Heart right ventricle (tissue), 16 donors: ENCODE measurements around the gene DSP. TPM values are rescaled to one million over a fixed set of nuclear protein-coding genes. Genes with fewer than 3 reads are reported as not detected.

Experiments
- ATAC-seq, 8 donors: fragments of 200-7000 bp; cut with Tn5 transposase; one replicate each; pipeline ENCODE4 v1.9.1; 2020; ENCODE audit warnings: mild to moderate bottlenecking in 8 of 8, moderate library complexity in 8 of 8, moderate number of reproducible peaks in 1 of 8
- DNase-seq, 2 donors: peaks; one replicate each; pipeline ENCODE4 v3.0.0-alpha.2; 2020
- H3K27ac ChIP-seq, 10 donors: fragments of 200-600 bp; sonication (generic) in 2 of 10; one replicate each; pipeline versions ENCODE4 v1.5.0 to v1.8.0; 2020 to 2022; ENCODE audit warnings: mild to moderate bottlenecking in 3 of 10
- H3K27me3 ChIP-seq, 7 donors: fragments of 200-600 bp; one replicate each; pipeline ENCODE4 v1.8.0; 2021 to 2022; ENCODE audit warnings: mild to moderate bottlenecking in 2 of 7
- H3K36me3 ChIP-seq, 9 donors: fragments of 200-600 bp; sonication (generic) in 1 of 9; one replicate each; pipeline versions ENCODE4 v1.5.0 to v1.8.0; 2020 to 2022; ENCODE audit warnings: mild to moderate bottlenecking in 2 of 9
- H3K4me1 ChIP-seq, 9 donors: fragments of 200-600 bp; sonication (generic) in 1 of 9; one replicate each; pipeline versions ENCODE4 v1.5.0 to v1.8.0; 2020 to 2022; ENCODE audit warnings: mild to moderate bottlenecking in 4 of 9
- H3K4me3 ChIP-seq, 10 donors: fragments of 200-600 bp; sonication (generic) in 2 of 10; one replicate each; pipeline versions ENCODE4 v1.5.0 to v1.8.0; 2020 to 2022; ENCODE audit warnings: mild to moderate bottlenecking in 7 of 10, moderate library complexity in 2 of 10
- H3K9me3 ChIP-seq, 11 donors: fragments of 200-600 bp in 10 of 11; sonication (generic) in 2 of 11; one replicate each; pipeline versions ENCODE4 v1.5.0 to v1.8.0; 2013 to 2022; ENCODE audit warnings: mild to moderate bottlenecking in 2 of 11, control low read depth in 1 of 11, moderate library complexity in 1 of 11
- WGBS, 2 donors: extraction: QIAGEN DNeasy Blood & Tissue Kit; methylation state at CpG; one replicate each; pipeline ENCODE4 v1.1.7; 2013; ENCODE audit warnings: inconsistent platforms in 1 of 2; 5-methylcytosine and 5-hydroxymethylcytosine counted together
- intact Hi-C, 10 donors: fragments of 100-400 bp; cut with DNase I; formaldehyde crosslinking; loops; one replicate each; pipeline versions ENCODE4 v1.11.1 to v1.14.2; 2022
- polyA plus RNA-seq, 2 donors: library from polyadenylated mRNA; stranded (reverse); fragments of 200-250 nt; gene quantifications; one replicate each; pipeline ENCODE4 v1.2.3, GENCODE V29; 2013
- total RNA-seq, 10 donors: library from RNA; stranded (reverse); fragmentation: NEBNext Ultra II Directional in 3 of 10; extraction: Animal tissue kit (Norgen Biotek cat#: 25700) in 3 of 10; gene quantifications; one replicate each; pipeline versions ENCODE4 v1.2.1 to v1.2.4, GENCODE V29; 2021 to 2023
- TF ChIP-seq, protein P1 (sequence below), 9 donors: fragments of 200-600 bp; sonication (generic) in 2 of 9; IDR thresholded peaks; one replicate each; pipeline versions ENCODE4 v1.5.0 to v1.8.0; 2021 to 2022; ENCODE audit warnings: antibody characterized with exemption in 9 of 9, mild to moderate bottlenecking in 5 of 9, moderate library complexity in 1 of 9
- donor health status: Arrhythmogenic right ventricular cardiomyopathy.
- donor health status: ischemic (EF 13 %, LVEDD 7.1; RV severe dilation, severe dysfunction).
- donor health status: healthy with polysubstance abuse.
- donor health status: DM: no; HTN: yes; CAD: no.
- donor health status: DM: no; HTN: no; CAD: no.
- donor health status: ischemic (EF 25% LVEDD 6.9; RV normal size, moderate dysfunction).
- donor health status: ischemic (EF 25% LVEDD 5.7; RV mildly dilated, moderate dysfunction).
- donor health status: healthy.
- donor health status: DM: yes; HTN: yes; CAD: no.
- donor health status: Ischemic cardiomyopathy.
- donor health status: ischemic (EF 35%, LVEDD 5.7; RV mildly dilated, moderate dysfunction).
- donor health status: nonischemic (EF 11% LVEDD 7.7; RV severe dilation, severe dysfunction).
- donor health status: DM: yes; HTN: yes; CAD: no.
- donor health status: PGD.
- donor health status: ischemic (EF 29% LVEDD 5.4; RV normal size, mild dysfunction).
- donor health status: nonischemic (EF 23%, LVEDD 6.1; RV moderate dilation, normal function).

The DSP gene
- total and polyA plus RNA-seq, 12 donors, result 56.5 to 471 (median 355) TPM

DNA sequence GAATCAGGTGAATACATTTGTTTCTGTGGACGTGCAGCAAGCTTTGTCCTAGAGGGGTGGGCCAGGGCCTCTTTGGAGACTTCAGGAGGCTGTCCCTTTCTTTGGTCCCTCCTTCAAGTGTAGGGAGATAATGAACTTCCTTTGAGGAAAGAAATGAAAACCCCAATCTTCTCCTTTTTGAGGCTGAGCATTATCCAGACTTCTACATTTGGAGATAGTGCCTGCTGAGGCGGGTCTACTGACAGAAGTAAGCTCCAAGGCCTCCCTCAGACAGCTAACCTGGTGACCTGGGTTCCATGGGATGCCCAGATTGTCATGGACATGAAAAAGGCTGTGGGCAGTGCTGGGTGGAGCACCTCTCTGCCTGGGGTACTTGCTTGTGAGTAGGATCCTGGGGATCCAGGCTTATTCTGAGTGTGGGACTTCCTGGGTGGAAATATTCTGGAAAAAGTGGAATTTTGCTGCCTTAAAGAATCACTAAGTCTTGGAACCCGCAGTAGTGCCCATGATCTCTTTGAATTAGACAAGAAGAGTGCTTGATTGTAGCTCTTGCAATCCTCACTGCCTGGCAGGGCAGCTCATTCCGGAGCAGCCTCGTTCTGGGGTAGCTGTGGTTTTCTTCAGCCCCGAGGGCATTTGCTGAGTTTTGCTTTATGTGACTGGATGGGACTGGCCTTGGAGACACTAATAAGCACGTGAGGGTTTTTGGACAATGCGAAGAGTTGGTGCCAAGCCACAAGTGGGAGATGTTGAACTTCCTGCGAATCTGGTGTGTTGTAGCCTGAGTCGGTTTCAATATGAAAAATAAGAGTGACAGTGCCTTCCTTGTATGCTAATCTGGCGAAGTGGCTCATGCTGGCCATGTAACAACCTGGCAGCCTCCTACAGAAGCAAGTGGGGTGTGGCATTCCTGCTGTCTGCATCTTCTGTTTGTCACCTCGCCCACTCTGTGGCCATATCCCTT is 76.6 kb downstream of the DSP start:
- Histone ChIP-seq H3K4me3 (no peak overlapping the region), H3K27ac (peak overlapping the region in 1 of 10 donors; percentile 83), H3K4me1 (peaks cover 0 to 29% (median 8%) of the 10 kb centered on the region in 9 donors), H3K27me3 (no peaks in the 10 kb centered on the region), H3K9me3 (no peaks in the 10 kb centered on the region), H3K36me3 (peaks cover 0 to 15% (median 0%) of the 10 kb centered on the region in 9 donors)
- DNase-seq (peak in 1 of 2 donors; percentile 24), ATAC-seq (peak in 7 of 8 donors; percentile 26 to 77 (median 51))
- WGBS, 2 donors, result 48 to 65% methylated on average over 12 of the region's 12 CpGs
- TF ChIP-seq, protein P1, sequence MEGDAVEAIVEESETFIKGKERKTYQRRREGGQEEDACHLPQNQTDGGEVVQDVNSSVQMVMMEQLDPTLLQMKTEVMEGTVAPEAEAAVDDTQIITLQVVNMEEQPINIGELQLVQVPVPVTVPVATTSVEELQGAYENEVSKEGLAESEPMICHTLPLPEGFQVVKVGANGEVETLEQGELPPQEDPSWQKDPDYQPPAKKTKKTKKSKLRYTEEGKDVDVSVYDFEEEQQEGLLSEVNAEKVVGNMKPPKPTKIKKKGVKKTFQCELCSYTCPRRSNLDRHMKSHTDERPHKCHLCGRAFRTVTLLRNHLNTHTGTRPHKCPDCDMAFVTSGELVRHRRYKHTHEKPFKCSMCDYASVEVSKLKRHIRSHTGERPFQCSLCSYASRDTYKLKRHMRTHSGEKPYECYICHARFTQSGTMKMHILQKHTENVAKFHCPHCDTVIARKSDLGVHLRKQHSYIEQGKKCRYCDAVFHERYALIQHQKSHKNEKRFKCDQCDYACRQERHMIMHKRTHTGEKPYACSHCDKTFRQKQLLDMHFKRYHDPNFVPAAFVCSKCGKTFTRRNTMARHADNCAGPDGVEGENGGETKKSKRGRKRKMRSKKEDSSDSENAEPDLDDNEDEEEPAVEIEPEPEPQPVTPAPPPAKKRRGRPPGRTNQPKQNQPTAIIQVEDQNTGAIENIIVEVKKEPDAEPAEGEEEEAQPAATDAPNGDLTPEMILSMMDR (IDR thresholded peaks at IDR 0.05), result no peak
- intact Hi-C loops, result loop anchor here in 9 of 10 donors (5.0 to 10.0 kb wide), 8 partner anchors 191 to 943 kb away; no protein-coding TSS in a partner anchor

DNA sequence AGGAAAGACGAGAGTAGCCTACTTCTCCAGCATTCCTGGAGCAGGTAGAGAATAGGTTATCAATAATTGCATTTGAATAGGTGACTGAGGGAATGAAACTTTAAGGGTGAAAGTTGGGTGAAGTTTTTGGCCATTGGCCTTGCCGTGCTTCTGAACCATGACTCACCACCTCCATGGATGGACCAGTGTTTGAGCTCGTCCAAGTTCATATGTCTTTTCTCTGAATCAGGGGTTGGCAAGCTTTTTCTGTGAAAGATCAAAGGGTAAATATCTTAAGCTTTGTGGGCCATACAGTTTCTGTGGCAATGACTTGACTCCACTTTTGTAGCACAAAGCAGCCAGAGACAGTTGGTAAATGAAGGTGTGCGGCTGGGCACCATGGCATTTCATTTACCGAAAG is 80.3 kb downstream of the DSP start:
- H3K27ac ChIP-seq, result no peak overlapping the region
- no peaks in the 10 kb centered on the region for H3K27me3 ChIP-seq
- H3K4me3 ChIP-seq, result no peak overlapping the region
- no peaks in the 10 kb centered on the region for H3K36me3 ChIP-seq
- ATAC-seq, result no peak
- peaks cover 0 to 20% (median 0%) of the 10 kb centered on the region in 9 donors for H3K4me1 ChIP-seq
- TF ChIP-seq, protein P1 (IDR thresholded peaks at IDR 0.05), result no peak
- 94 to 95% methylated on average over 5 of the region's 5 CpGs for WGBS, 2 donors
- intact Hi-C loops, result no loop called here
- no peak for DNase-seq
- no peaks in the 10 kb centered on the region for H3K9me3 ChIP-seq

DNA sequence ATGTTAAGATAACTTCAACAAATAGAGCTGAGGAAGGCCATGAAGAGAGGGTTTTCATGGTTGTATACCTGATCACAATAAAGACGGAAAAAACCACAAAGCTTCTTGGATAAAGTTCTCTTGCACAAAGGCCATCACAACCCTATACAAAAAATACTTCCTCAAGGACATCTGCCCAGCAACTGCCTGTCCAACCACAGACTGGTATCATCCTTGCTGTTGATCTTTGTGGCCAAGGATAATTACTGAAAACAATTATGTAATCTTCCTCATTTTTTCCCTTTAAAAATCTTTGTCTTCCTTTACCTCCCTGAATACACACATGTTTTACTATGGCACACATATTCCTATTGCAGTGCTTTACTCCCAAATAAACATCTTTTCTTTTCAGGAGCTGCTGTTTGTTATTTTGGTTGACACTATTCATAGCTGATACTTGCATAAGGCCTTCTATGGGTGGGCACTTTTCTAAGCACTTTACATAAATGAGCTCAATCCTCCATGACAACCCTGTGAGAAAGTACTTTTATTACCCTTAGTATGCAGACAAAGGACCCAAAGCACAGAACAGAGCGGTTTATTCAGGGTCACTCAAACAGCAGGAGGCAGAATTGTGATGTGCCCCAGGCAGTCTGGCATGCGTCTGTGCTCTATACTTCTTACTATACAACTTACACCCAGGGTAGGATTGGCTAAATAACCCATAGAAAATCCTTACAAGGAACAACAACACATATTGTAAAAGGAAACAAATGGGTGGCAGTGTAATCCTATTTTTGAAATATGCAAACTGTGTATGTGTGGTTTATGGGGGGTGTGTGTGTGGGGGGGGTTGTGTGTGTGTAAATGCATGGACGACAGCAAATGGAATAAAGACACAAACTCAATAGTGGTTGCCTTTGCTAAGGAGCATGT is 83.6 kb downstream of the DSP start:
- Histone ChIP-seq H3K9me3 (no peaks in the 10 kb centered on the region), H3K27me3 (no peaks in the 10 kb centered on the region), H3K4me3 (no peak overlapping the region), H3K36me3 (no peaks in the 10 kb centered on the region), H3K4me1 (no peaks in the 10 kb centered on the region), H3K27ac (no peak overlapping the region)
- WGBS, 2 donors, result 67 to 77% methylated on average over 4 of the region's 4 CpGs
- DNase-seq (no peak), ATAC-seq (no peak)
- TF ChIP-seq, protein P1 (IDR thresholded peaks at IDR 0.05), result no peak
- intact Hi-C loops, result no loop called here

DNA sequence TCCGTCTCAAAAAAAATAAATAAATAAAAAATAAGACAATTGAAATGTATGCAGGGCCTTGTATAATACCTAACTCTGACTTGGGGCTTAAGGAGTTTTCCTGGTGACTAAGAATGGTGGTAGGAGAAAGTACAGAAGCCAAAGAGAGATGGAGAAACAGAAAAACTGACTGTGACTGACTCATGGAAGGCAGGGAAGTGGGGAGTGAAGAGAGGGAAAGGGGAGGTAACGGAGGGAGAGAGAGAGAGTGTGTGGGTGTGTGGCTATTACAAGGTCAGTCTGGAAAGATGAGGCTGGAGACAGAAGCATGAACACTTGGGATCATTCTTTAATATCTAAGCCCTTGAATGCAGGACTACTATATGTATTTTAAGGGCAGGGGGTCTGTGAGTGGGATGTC is 87.0 kb downstream of the DSP start:
- peak in 3 of 8 donors; percentile 51 to 58 (median 55) for ATAC-seq
- 79 to 88% methylated on average over 2 of the region's 2 CpGs for WGBS, 2 donors

More for the DNA sequence above, 87.0 kb downstream of the DSP start:
- no peaks in the 10 kb centered on the region for H3K4me1 ChIP-seq
- intact Hi-C loops, result no loop called here
- H3K27me3 ChIP-seq, result no peaks in the 10 kb centered on the region
- H3K27ac ChIP-seq, result peak overlapping the region in 1 of 10 donors; percentile 39
- H3K36me3 ChIP-seq, result no peaks in the 10 kb centered on the region
- no peak overlapping the region for H3K4me3 ChIP-seq
- TF ChIP-seq, protein P1 (IDR thresholded peaks at IDR 0.05), result no peak
- DNase-seq, result no peak
- H3K9me3 ChIP-seq, result no peaks in the 10 kb centered on the region
